Stimulated activated naive CD8-positive, alpha-beta T cell treated with anti-CD3 and anti-CD28 coated beads, Interleukin-15, amount 100 ng/mL, for 72 hours (primary cell): ENCODE results near the gene SLC46A3.
"Not testable (repeated sequence)": the region's sequence is repeated elsewhere in the genome, so short reads cannot be mapped to it uniquely, and the experiment has no call there.

ENCODE experiments used
- ATAC-seq: fragments of 150-1000 bp; cut with Tn5 transposase; 2 replicates; pipeline ENCODE4 v1.10.0; 2021; ENCODE audit warnings: mild to moderate bottlenecking, moderate library complexity
- DNase-seq, 2 donors: peaks; one replicate each; pipeline ENCODE4 v3.0.0; 2021 to 2022
- H3K27ac Mint-ChIP-seq, 2 donors: one replicate each; pipeline ENCODE4 v1.8.0; 2022; ENCODE audit warnings: mild to moderate bottlenecking in 2 of 2, mixed read lengths in 2 of 2, moderate library complexity in 2 of 2
- H3K27me3 Mint-ChIP-seq: one replicate; pipeline ENCODE4 v1.8.0; 2022; ENCODE audit warnings: mixed read lengths
- H3K4me1 Mint-ChIP-seq: one replicate; pipeline ENCODE4 v1.8.0; 2022; ENCODE audit warnings: mild to moderate bottlenecking, mixed read lengths
- H3K4me3 Mint-ChIP-seq, 2 donors: one replicate each; pipeline ENCODE4 v1.8.0; 2022; ENCODE audit warnings: mild to moderate bottlenecking in 2 of 2, mixed read lengths in 2 of 2, moderate library complexity in 1 of 2
- H3K9me3 Mint-ChIP-seq, 2 donors: one replicate each; pipeline ENCODE4 v1.8.0; 2022; ENCODE audit warnings: mixed read lengths in 2 of 2

The SLC46A3 gene

GRCh38 chr13:28743020-28743419, 24.2 kb upstream of the SLC46A3 start:
- DNase-seq: no peak
- Mint-ChIP-seq H3K27me3 (no peaks in the 10 kb centered on the region), H3K27ac (peak overlapping the region in 1 of 2 donors; percentile 12), H3K4me3 (no peak overlapping the region), H3K4me1 (no peaks in the 10 kb centered on the region), H3K9me3 (no peaks in the 10 kb centered on the region)
- no peak for ATAC-seq

GRCh38 chr13:28742445-28742844, 23.7 kb upstream of the SLC46A3 start:
- not testable (repeated sequence) for H3K27me3 Mint-ChIP-seq, ATAC-seq, DNase-seq, H3K4me3 Mint-ChIP-seq, H3K9me3 Mint-ChIP-seq, H3K4me1 Mint-ChIP-seq
- H3K27ac Mint-ChIP-seq: peak overlapping the region in 1 of 2 donors; percentile 10

GRCh38 chr13:28741084-28741491, 22.3 kb upstream of the SLC46A3 start:
- H3K4me3 Mint-ChIP-seq: no peak overlapping the region
- no peak for ATAC-seq
- peaks cover 1% of the 10 kb centered on the region for H3K4me1 Mint-ChIP-seq
- H3K9me3 Mint-ChIP-seq: no peaks in the 10 kb centered on the region
- no peaks in the 10 kb centered on the region for H3K27me3 Mint-ChIP-seq
- peak overlapping the region in 1 of 2 donors; percentile 35 for H3K27ac Mint-ChIP-seq
- DNase-seq: no peak

- H3K4me1 Mint-ChIP-seq: peaks cover 7% of the 10 kb centered on the region
- DNase-seq: no peak
- ATAC-seq: no peak
- no peak overlapping the region for H3K27ac Mint-ChIP-seq
- H3K27me3 Mint-ChIP-seq: no peaks in the 10 kb centered on the region
- H3K4me3 Mint-ChIP-seq: no peak overlapping the region
- H3K9me3 Mint-ChIP-seq: no peaks in the 10 kb centered on the region
Measured at GRCh38 chr13:28739376-28739775, 20.6 kb upstream of the SLC46A3 start.

DNA sequence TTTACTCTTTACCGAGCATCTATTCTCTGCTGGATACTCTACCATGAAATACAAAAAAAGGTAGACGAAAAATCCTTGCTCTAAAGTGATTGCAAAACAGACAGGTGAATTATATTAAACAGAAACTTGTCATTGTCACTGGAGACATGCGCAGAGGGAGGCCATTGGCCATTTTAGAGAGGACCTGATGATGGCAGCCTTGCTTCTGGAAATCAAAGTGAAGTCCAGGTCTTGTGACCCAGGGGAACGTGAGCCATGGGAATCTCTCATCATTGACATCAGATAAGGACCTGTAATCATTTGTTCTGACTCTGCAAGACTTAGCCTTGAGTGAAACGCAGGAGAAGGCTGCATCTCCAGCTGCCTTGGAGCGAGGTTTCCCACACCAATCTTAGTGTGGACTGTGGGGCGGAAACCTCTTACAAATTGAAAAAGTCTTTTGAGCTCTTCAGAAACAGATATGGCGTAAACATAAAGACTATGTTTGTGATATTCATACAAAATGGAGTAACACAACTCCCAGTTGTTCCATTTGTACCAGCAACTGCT, 16.8 kb upstream of the SLC46A3 start:
- H3K27me3 Mint-ChIP-seq: no peaks in the 10 kb centered on the region
- peaks cover 7% of the 10 kb centered on the region for H3K4me1 Mint-ChIP-seq

DNA sequence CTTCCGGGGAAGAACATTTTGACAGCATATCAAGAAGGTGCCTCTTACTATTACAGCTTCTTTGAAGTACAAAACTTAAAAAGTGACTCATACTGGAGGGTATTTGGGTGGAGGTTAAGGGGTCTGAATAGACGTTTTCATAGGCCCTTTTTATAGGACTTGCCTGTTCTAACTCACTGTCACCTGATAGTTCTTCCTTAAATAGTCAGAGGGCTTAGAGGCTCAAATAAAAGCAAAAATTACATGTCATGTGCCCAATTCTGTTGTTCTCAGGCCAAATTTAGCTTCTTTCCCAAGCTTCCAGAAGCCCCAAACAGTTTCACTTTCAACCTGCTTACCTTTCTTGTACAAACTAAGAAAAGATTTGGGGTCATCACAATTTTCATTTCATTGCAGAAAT, 16.1 kb upstream of the SLC46A3 start:
- Mint-ChIP-seq H3K4me1 (peaks cover 7% of the 10 kb centered on the region), H3K27ac (no peak overlapping the region), H3K27me3 (no peaks in the 10 kb centered on the region), H3K9me3 (no peaks in the 10 kb centered on the region), H3K4me3 (no peak overlapping the region)
- DNase-seq (no peak), ATAC-seq (no peak)

More for the DNA sequence above, 16.8 kb upstream of the SLC46A3 start:
- no peaks in the 10 kb centered on the region for H3K9me3 Mint-ChIP-seq
- no peak overlapping the region for H3K4me3 Mint-ChIP-seq
- no peak overlapping the region for H3K27ac Mint-ChIP-seq
- DNase-seq (no peak), ATAC-seq (no peak)

GRCh38 chr13:28730762-28731161, 12.0 kb upstream of the SLC46A3 start:
- Mint-ChIP-seq H3K4me1 (peaks cover 3% of the 10 kb centered on the region), H3K27ac (peak overlapping the region in 1 of 2 donors; percentile 69), H3K9me3 (no peaks in the 10 kb centered on the region), H3K4me3 (no peak overlapping the region), H3K27me3 (peaks cover 10% of the 10 kb centered on the region)
- no peak for DNase-seq
- ATAC-seq: no peak

DNA sequence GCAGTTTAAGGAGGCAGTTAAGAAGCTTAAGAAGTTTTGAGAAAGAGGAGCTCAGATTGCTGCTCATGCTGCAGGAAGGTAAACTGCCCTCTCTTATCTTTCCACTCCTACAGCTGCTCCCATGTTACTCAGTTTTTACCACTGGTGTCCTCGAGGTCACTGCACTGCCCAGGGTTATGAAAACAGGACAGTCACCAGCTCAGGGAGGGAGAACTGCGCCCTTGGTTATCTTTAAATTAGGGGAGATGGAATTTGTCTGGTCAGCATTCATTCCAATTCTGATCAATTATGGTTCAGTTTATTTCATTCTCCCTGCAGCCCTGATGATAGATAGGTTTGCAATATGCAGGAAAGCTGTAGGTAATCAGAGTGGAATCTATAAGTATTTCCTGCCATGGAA, 10.8 kb upstream of the SLC46A3 start:
- Mint-ChIP-seq H3K4me3 (no peak overlapping the region), H3K27me3 (peaks cover 10% of the 10 kb centered on the region)

GRCh38 chr13:28728642-28729041, 9.9 kb upstream of the SLC46A3 start:
- peaks cover 10% of the 10 kb centered on the region for H3K27me3 Mint-ChIP-seq
- ATAC-seq: no peak
- no peak for DNase-seq
- no peaks in the 10 kb centered on the region for H3K9me3 Mint-ChIP-seq
- H3K4me3 Mint-ChIP-seq: no peak overlapping the region
- H3K27ac Mint-ChIP-seq: no peak overlapping the region
- H3K4me1 Mint-ChIP-seq: no peaks in the 10 kb centered on the region

More for the DNA sequence above, 10.8 kb upstream of the SLC46A3 start:
- no peak for DNase-seq
- ATAC-seq: no peak
- H3K9me3 Mint-ChIP-seq: no peaks in the 10 kb centered on the region
- no peaks in the 10 kb centered on the region for H3K4me1 Mint-ChIP-seq
- no peak overlapping the region for H3K27ac Mint-ChIP-seq

DNA sequence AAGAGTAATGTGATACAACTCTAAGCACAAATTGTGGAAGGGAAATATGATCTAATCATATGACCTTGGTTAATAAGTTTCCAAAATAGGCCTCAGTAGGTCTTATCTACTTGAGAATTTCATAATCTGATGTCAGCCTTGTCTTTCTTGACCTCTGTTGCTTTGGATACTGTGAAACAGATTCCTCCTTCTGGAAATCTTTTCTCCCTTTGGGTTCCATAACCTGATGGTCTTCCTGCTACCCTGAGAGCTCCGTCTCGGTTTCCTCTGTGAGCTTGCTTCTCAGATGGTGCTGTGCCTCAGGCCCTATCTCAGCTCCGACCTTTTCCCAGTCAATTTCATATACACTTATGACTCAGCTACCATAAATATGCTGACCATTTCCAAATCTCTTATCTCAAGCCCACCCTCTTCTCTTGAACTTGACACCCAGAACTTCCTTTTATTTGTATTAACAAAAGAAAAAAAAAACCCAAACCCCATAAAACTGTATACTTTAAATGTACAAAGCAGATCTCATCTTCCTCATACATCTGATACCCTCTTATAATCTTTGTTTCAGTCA, 6.4 kb upstream of the SLC46A3 start:
- DNase-seq (no peak), ATAC-seq (no peak)
- Mint-ChIP-seq H3K9me3 (no peaks in the 10 kb centered on the region), H3K27me3 (peaks cover 10% of the 10 kb centered on the region), H3K27ac (no peak overlapping the region), H3K4me3 (no peak overlapping the region), H3K4me1 (no peaks in the 10 kb centered on the region)

DNA sequence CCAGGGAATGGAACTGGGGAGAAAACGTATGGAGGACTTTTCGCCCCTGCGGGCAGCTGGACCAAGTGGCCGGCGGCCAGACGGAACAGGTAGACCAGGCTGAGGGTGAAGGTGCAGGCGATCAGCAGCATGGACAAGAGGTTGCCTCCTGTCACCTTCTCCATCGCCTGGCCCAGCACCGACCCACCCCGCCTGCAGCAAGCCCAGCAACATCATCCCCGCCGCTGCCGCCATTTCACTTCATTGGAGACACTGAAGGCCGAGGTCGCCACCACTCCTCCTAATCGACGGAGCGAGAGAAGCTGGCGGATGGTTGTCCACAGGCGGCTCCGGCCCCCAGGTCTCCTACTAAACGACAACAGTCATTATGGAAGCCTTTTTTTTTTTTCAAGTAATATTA, 5.0 kb upstream of the SLC46A3 start:
- DNase-seq (no peak), ATAC-seq (no peak)
- H3K27ac Mint-ChIP-seq: no peak overlapping the region
- peaks cover 10% of the 10 kb centered on the region for H3K27me3 Mint-ChIP-seq
- H3K4me1 Mint-ChIP-seq: peaks cover 9% of the 10 kb centered on the region
- H3K4me3 Mint-ChIP-seq: no peak overlapping the region
- H3K9me3 Mint-ChIP-seq: no peaks in the 10 kb centered on the region

GRCh38 chr13:28719227-28720055, 671 bp upstream of the SLC46A3 start:
- peak; percentile 10 for ATAC-seq
- peaks cover 33% of the 10 kb centered on the region for H3K4me1 Mint-ChIP-seq
- no peak for DNase-seq
- peak overlapping the region; percentile 98 to 99 for H3K27ac Mint-ChIP-seq
- peak overlapping the region; percentile 97 to 99 for H3K4me3 Mint-ChIP-seq
- H3K9me3 Mint-ChIP-seq: no peaks in the 10 kb centered on the region
- no peaks in the 10 kb centered on the region for H3K27me3 Mint-ChIP-seq

DNA sequence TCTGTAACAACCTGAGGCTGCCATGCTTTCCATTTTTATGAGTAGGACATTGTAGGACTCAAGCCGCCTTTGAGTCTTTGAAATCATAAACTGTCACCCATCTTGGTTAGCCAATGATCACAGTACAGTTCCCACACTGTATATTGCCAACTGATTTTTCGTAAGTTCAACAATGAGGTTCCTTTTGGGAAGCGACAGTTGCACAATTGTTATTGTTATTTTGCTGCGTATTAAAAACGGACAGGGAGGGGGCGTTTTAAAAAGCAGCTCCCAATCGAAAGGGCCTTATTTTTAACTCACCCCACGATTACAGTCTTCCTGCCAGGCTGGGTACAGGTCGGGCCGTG, 601 bp downstream of the SLC46A3 start:
- Mint-ChIP-seq H3K4me3 (peak overlapping the region; percentile 97 to 99), H3K4me1 (peaks cover 33% of the 10 kb centered on the region), H3K27me3 (no peaks in the 10 kb centered on the region), H3K27ac (peak overlapping the region; percentile 91 to 98), H3K9me3 (no peaks in the 10 kb centered on the region)
- ATAC-seq (peak; percentile 62), DNase-seq (no peak)

GRCh38 chr13:28717170-28717569, 1.6 kb downstream of the SLC46A3 start:
- no peak for DNase-seq
- Mint-ChIP-seq H3K4me3 (peak overlapping the region; percentile 64 to 99), H3K9me3 (no peaks in the 10 kb centered on the region), H3K27ac (no peak overlapping the region), H3K27me3 (no peaks in the 10 kb centered on the region), H3K4me1 (peaks cover 33% of the 10 kb centered on the region)
- ATAC-seq: no peak

DNA sequence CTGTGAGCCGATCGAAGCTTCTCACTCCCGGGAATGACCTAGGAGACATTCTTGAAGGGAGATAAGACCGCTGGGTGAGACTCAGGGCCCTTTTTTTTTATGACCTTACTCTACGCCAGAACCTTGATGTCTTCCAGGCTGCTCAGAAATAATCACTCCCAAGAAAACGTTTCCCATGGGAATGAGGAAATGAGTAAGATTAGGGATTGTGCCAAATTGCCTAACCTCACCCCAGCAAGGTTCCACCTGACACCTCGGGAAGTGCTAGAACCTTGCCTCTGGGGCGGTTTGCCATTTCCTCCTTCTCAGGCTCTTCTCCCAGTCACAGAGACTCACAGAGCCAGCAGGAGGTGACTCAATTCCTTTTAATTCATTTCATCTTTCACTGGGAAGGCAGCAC, 2.3 kb downstream of the SLC46A3 start:
- ATAC-seq (no peak), DNase-seq (no peak)
- Mint-ChIP-seq H3K27ac (no peak overlapping the region), H3K4me1 (peaks cover 33% of the 10 kb centered on the region), H3K4me3 (no peak overlapping the region), H3K27me3 (no peaks in the 10 kb centered on the region), H3K9me3 (no peaks in the 10 kb centered on the region)

DNA sequence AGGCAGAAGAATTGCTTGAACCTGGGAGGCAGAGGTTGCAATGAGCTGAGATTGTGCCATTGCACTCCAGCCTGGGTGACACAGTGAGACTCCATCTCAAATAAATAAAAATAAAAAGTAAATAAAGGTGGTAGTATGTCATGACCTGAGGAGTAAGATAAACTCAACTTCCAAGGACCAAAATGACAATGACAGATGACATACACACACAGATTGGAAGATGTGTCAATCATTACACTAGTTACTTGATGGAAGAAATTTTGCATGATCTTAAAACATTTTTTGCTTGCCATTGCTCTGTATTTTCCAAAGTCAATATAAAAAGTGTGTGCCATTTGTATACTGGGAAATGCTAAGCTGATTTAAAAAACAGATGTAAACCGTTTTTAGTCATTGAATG, 4.1 kb downstream of the SLC46A3 start:
- no peak for DNase-seq
- Mint-ChIP-seq H3K4me1 (peaks cover 32% of the 10 kb centered on the region), H3K27ac (no peak overlapping the region), H3K27me3 (no peaks in the 10 kb centered on the region), H3K9me3 (no peaks in the 10 kb centered on the region), H3K4me3 (no peak overlapping the region)
- ATAC-seq: no peak
